ENCODE data around the gene FAF1. TPM values are rescaled to one million over a fixed set of nuclear protein-coding genes. Genes with fewer than 3 reads are reported as not detected.

Gene FAF1
- total RNA-seq, 1 experiment from 2014 or later, result 14.7 TPM

DNA sequence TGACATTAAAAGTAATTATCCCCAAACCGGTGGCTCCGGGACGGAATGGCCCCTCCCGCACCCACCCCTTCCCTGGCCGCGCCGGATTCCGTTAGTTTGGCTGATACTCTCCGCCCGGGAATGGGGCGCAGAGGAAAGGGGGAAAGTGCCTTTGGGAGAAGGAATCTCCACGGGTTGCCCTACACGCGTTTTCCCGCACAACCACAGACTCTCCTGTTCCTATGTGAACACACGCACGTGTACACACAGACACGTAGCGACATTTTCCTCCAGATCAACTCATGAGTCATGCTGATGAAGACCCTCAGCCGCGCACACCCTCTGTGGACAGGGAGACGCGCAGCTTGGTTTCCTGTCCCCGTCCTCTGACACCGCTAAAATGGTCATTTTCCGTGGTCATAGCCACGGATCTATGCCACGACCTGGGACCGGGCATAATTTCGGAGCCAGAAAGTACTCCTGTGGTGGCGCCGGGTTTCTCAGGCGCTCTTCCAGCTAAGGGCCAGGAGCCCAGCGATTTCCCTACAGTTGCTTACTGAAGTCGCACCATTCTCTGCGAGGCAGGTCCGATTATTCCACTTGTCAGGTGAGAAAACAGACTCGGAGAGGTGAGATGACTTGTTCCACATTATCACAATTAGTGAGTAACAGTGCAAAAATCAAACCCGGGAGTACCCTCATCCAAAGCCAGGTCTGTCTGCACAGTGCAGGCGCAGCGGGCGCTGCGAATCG lies 532.8 kb downstream of the FAF1 start:
- no peak overlapping the region for H3K27ac ChIP-seq (ENCODE audit: low read length)
- ATAC-seq, result no peak
- H4K20me1 ChIP-seq (ENCODE audit: low read length), result no peaks in the 10 kb centered on the region
- no peaks in the 10 kb centered on the region for H3K27me3 ChIP-seq (ENCODE audit: low read length)
- H3K4me3 ChIP-seq (ENCODE audit: low read length), result no peak overlapping the region
- no peak overlapping the region for H3K9ac ChIP-seq (ENCODE audit: low read length)
- no TSS peak for BruUV-seq (replicated peaks)
- H2AFZ ChIP-seq (ENCODE audit: low read length), result no peak overlapping the region
- TF ChIP-seq, protein P1, sequence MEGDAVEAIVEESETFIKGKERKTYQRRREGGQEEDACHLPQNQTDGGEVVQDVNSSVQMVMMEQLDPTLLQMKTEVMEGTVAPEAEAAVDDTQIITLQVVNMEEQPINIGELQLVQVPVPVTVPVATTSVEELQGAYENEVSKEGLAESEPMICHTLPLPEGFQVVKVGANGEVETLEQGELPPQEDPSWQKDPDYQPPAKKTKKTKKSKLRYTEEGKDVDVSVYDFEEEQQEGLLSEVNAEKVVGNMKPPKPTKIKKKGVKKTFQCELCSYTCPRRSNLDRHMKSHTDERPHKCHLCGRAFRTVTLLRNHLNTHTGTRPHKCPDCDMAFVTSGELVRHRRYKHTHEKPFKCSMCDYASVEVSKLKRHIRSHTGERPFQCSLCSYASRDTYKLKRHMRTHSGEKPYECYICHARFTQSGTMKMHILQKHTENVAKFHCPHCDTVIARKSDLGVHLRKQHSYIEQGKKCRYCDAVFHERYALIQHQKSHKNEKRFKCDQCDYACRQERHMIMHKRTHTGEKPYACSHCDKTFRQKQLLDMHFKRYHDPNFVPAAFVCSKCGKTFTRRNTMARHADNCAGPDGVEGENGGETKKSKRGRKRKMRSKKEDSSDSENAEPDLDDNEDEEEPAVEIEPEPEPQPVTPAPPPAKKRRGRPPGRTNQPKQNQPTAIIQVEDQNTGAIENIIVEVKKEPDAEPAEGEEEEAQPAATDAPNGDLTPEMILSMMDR (conservative IDR thresholded peaks at IDR 0.05; ENCODE audit: low read depth, low read length), result no peak
- TF ChIP-seq EZH2phosphoT487 (IDR thresholded peaks at IDR 0.05; ENCODE audit: borderline replicate concordance, low read length) (no peak), EZH2 (IDR thresholded peaks at IDR 0.05; ENCODE audit: low read length, unreplicated experiment) (no peak)
- intact Hi-C loops (cut with micrococcal nuclease), result no loop called here
- no peaks in the 10 kb centered on the region for H3K36me3 ChIP-seq (ENCODE audit: low read depth, low read length)
- no peak overlapping the region for H3K4me2 ChIP-seq (ENCODE audit: low read length)
- no peaks in the 10 kb centered on the region for H3K9me3 ChIP-seq (ENCODE audit: low read length)
- no peaks in the 10 kb centered on the region for H3K79me2 ChIP-seq (ENCODE audit: low read length)
- no peaks in the 10 kb centered on the region for H3K4me1 ChIP-seq (ENCODE audit: insufficient read depth, low read length)
- H3F3A ChIP-seq (ENCODE audit: low read length, unreplicated experiment), result no peaks in the 10 kb centered on the region
- ChIA-PET CTCF (no interaction called here), POLR2A (ENCODE audit: unreplicated experiment) (no interaction called here)
- no peak for DNase-seq
- no peaks in the 10 kb centered on the region for H3K9me2 ChIP-seq (replicated peaks; ENCODE audit: low read length)

DNA sequence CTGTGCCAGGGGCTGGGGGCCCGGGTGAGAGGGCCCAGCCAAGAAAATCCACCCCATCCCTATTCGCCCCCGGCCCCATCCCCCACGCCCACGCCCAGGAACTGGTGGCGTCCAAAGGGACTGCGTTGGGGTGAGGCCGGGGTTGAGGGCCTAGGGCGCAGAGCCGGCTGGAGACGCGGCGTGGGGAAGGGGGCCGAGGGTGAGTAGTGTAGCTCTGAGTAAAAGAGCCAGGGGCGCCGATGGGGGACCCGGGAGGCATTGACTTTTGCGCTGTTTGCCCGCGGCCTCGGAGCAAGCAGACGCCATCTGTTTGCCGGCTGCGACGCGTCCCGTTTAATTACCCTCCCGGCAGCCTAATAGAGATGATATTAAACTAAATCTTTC lies 533.4 kb downstream of the FAF1 start:
- no TSS peak for BruUV-seq (replicated peaks)
- no peak for DNase-seq
- no peaks in the 10 kb centered on the region for H3K79me2 ChIP-seq (ENCODE audit: low read length)
- no peaks in the 10 kb centered on the region for H3K9me2 ChIP-seq (replicated peaks; ENCODE audit: low read length)
- ATAC-seq, result no peak
- no peaks in the 10 kb centered on the region for H3K9me3 ChIP-seq (ENCODE audit: low read length)
- no peak overlapping the region for H3K4me3 ChIP-seq (ENCODE audit: low read length)
- H3K27ac ChIP-seq (ENCODE audit: low read length), result no peak overlapping the region
- no peak overlapping the region for H3K9ac ChIP-seq (ENCODE audit: low read length)
- TF ChIP-seq EZH2 (IDR thresholded peaks at IDR 0.05; ENCODE audit: low read length, unreplicated experiment), result no peak
- TF ChIP-seq EZH2phosphoT487 (IDR thresholded peaks at IDR 0.05; ENCODE audit: borderline replicate concordance, low read length), result no peak
- TF ChIP-seq, protein P1 (conservative IDR thresholded peaks at IDR 0.05; ENCODE audit: low read depth, low read length), result no peak
- H4K20me1 ChIP-seq (ENCODE audit: low read length), result no peaks in the 10 kb centered on the region
- H3K27me3 ChIP-seq (ENCODE audit: low read length), result no peaks in the 10 kb centered on the region
- intact Hi-C loops (cut with micrococcal nuclease), result no loop called here
- no peak overlapping the region for H2AFZ ChIP-seq (ENCODE audit: low read length)
- H3K4me1 ChIP-seq (ENCODE audit: insufficient read depth, low read length), result no peaks in the 10 kb centered on the region
- H3F3A ChIP-seq (ENCODE audit: low read length, unreplicated experiment), result no peaks in the 10 kb centered on the region
- ChIA-PET CTCF (no interaction called here), POLR2A (ENCODE audit: unreplicated experiment) (no interaction called here)
- H3K36me3 ChIP-seq (ENCODE audit: low read depth, low read length), result no peaks in the 10 kb centered on the region
- no peak overlapping the region for H3K4me2 ChIP-seq (ENCODE audit: low read length)

DNA sequence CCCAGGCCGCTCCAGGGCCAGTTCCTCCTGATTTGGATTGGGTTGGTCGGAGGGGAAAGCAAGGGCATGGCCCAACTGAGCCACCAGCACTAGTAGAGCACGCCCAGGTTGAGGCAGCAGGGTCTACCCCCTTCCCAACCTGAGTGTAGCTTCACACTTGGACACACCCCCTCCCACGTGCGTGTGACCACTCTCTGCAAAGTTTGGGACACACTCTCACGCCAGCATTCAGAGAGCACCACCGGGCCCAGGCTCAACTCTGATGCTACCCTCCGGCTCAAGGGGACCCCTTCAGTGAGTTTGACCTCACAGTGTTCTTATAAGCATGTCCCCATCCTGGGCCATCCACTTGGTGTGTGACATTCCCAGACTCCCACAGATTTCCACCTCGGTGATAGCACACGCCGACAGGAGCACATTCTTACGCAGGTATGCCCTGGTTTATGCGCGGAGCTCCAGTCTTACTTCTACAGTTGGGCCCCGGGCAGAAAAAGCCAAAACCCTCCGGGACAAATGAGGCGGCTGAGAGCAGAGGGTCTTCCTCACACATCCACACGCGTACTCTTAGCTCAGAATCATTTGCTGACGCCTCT lies 533.9 kb downstream of the FAF1 start:
- H3K9me3 ChIP-seq (ENCODE audit: low read length), result no peaks in the 10 kb centered on the region
- H3K4me3 ChIP-seq (ENCODE audit: low read length), result no peak overlapping the region
- DNase-seq (no peak), ATAC-seq (no peak)
- H3K36me3 ChIP-seq (ENCODE audit: low read depth, low read length), result no peaks in the 10 kb centered on the region
- intact Hi-C loops (cut with micrococcal nuclease), result no loop called here
- H2AFZ ChIP-seq (ENCODE audit: low read length), result no peak overlapping the region
- H3K9me2 ChIP-seq (replicated peaks; ENCODE audit: low read length), result no peaks in the 10 kb centered on the region
- H3K27me3 ChIP-seq (ENCODE audit: low read length), result no peaks in the 10 kb centered on the region
- CTCF ChIA-PET, result no interaction called here
- no peaks in the 10 kb centered on the region for H3F3A ChIP-seq (ENCODE audit: low read length, unreplicated experiment)
- H3K4me1 ChIP-seq (ENCODE audit: insufficient read depth, low read length), result no peaks in the 10 kb centered on the region
- BruUV-seq (replicated peaks), result no TSS peak
- no peak overlapping the region for H3K9ac ChIP-seq (ENCODE audit: low read length)
- H4K20me1 ChIP-seq (ENCODE audit: low read length), result no peaks in the 10 kb centered on the region
- POLR2A ChIA-PET (ENCODE audit: unreplicated experiment), result no interaction called here
- TF ChIP-seq, protein P1 (conservative IDR thresholded peaks at IDR 0.05; ENCODE audit: low read depth, low read length), result no peak
- TF ChIP-seq EZH2 (IDR thresholded peaks at IDR 0.05; ENCODE audit: low read length, unreplicated experiment) (no peak), EZH2phosphoT487 (IDR thresholded peaks at IDR 0.05; ENCODE audit: borderline replicate concordance, low read length) (no peak)
- no peak overlapping the region for H3K4me2 ChIP-seq (ENCODE audit: low read length)
- no peak overlapping the region for H3K27ac ChIP-seq (ENCODE audit: low read length)
- no peaks in the 10 kb centered on the region for H3K79me2 ChIP-seq (ENCODE audit: low read length)

Data from PC-3 (cell line).